GM18526 (cell line): Measurements from ENCODE around the gene GJD2.

Experiments
- POLR2A ChIP-seq: IDR thresholded peaks from 3 replicates; pipeline ENCODE4 v1.6.1; 2011; ENCODE audit not compliant: insufficient read length; ENCODE audit errors: extremely low read depth

Gene GJD2

GRCh38 chr15:34721157-34721801 lies 33.5 kb downstream of the GJD2 start:
- no peak for TF ChIP-seq POLR2A

GRCh38 chr15:34719695-34720094 lies 35.1 kb downstream of the GJD2 start:
- TF ChIP-seq POLR2A: no peak

DNA sequence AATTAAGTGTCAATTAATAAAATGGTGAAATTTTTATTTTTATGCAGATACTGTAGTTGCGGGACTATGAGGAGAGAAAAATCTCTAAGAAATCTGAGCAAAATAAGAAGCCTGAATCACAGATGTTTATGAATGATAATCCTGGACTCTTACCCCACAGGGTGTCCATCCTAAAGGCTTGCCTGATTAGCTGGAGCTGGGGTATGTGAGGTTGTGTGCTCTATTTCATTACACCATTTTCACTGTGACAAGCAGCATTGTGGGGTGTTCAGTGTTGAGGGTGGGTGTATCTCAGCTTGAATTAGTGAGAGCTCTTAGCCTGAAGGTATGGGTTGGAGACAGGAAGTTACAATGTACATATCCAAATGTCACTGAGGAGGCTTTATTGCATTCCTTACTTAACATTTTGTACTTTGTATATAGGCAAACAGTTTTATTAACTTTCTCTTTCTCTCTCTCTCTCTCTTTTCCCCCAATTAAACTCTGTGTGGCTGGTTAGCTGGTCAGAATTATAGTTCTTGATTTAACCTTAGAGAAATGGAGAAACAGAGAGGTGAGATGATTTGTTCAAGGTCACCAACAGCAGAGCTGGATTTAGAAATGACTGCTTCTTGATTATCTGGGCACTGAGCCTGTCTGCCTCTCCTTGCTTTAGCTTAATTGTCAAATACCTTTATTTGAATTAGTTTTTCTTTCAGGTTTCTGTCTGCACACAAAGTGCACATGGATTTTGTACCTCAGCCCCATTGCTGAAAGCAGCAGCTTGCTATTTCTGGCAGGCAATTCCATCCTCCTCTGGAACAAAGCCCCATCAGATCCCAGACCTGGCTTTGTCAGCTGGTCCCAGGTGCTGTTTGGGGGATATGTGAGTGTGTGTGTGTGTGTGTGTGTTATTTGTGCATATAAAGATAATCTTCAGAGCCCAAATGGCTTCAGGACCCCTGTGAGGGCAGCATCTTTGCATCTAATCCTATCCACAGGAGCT lies 35.8 kb downstream of the GJD2 start:
- TF ChIP-seq POLR2A: no peak

DNA sequence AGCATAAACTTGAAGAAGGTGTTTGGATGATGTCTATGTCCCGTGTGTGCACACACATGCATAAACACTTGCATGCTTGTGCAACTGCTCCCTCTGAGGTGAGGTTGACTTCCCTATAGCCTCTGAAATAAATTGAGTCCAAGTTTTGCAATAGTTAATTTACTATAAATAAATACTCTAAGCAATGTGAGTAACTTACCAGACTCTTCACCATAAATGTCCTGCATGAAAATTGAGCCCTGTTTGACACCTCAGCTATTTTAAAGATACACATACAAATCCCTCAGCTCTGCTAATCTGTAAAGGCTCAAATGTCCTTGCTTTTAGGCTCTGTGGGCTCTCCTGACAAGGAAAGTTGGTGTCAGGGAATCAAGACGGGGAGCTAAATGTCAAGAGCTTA lies 37.1 kb downstream of the GJD2 start:
- no peak for TF ChIP-seq POLR2A

- no peak for TF ChIP-seq POLR2A
These were observed 38.7 kb downstream of the GJD2 start for GRCh38 chr15:34716111-34716510.

DNA sequence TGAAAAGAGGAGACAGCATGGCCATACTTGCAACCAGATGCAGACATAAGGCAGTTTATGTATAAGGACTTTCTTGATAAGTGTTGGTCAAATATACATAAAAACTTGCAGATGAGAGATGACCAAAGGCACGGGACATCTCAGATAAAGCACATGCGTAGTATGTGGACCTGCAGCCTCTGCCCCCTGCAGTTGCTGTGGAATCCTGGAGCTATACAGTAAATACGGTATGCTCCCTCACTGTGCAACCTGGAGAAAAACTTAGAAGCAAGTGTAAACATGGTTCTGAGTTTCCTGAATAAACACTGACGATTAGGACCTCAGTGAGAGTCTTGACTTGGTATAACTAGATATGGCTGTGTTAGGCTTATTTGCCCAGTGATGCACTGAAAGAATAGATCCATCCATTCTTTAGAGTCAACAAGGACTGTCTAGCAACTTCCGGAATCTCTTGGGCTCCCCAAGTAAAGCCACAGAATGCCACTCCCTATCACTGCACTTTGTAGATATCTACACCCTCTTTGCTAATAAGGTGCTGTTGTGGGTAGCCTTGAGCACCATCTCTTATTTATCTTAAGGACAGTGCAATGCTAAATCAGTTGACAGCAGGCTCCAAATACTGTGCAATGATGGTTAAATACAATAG lies 40.2 kb downstream of the GJD2 start:
- no peak for TF ChIP-seq POLR2A

DNA sequence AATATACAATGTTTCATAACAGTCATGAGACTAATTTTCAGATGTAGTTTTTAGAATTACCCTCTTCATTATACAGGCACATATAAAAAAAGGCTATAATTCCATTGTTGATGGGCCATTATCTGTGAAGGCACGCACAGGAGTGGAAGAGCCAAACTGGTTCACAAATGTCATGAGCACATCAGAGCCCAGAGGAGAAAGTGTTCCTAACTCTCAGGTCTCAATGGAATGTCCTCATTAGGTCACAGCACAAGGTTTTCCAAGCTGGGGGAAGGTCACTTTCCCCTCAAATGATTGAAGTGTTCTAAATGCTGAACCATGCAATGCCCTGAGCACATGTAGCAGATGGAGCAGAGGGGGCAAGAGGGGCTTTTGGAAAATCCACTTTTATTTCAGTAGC lies 41.2 kb downstream of the GJD2 start:
- TF ChIP-seq POLR2A: no peak

DNA sequence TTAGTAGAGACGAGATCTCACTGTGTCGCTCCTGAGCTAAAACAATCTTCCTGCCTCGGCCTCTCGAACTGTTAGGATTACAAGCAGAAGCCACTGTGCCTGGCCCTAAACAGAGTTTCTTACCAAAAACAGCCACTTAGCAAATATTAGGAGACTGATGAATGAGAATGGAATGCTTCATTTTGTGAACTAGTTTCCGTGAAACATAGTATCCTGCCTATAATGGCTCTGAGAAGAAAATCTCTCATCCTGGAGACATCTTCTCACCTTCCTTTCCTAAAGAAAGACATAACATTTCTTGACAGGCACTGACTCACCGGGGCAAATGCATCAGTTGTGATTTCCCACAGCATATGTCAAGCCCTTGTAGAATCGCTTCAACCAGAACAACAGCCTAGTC lies 44.9 kb downstream of the GJD2 start:
- TF ChIP-seq POLR2A: no peak

- TF ChIP-seq POLR2A: no peak
These were observed 46.4 kb downstream of the GJD2 start for GRCh38 chr15:34708422-34708821.

GRCh38 chr15:34701536-34701935 lies 53.3 kb downstream of the GJD2 start:
- no peak for TF ChIP-seq POLR2A
